Stomach (tissue), 4 donors: ENCODE data around the gene FGFR2.

Experiments used
- CTCF ChIP-seq, 7 experiments: fragments of 450-650 bp in 4 of 7; fragments of 200-600 bp in 3 of 7; sonication (generic) in 3 of 7; IDR thresholded peaks; one replicate each; pipeline ENCODE4 v1.5.1; 2016 to 2019; ENCODE audit warnings: antibody characterized with exemption in 7 of 7, control low read depth in 2 of 7, mild to moderate bottlenecking in 1 of 7
- EP300 ChIP-seq: sonication (generic); formaldehyde crosslinking; IDR thresholded peaks from one replicate; pipeline ENCODE4 v1.6.1; 2017; ENCODE audit warnings: antibody characterized with exemption
- POLR2A ChIP-seq, 4 donors: fragments of 450-650 bp; IDR thresholded peaks; one replicate each; pipeline ENCODE4 v1.6.1; 2016; ENCODE audit warnings: antibody characterized with exemption in 4 of 4, control low read depth in 2 of 4, mild to moderate bottlenecking in 1 of 4, moderate library complexity in 1 of 4
- POLR2AphosphoS5 ChIP-seq, 3 donors: sonication (generic); formaldehyde crosslinking; IDR thresholded peaks; one replicate each; pipeline ENCODE4 v1.6.1; 2016; ENCODE audit warnings: antibody characterized with exemption in 3 of 3

GRCh38 chr10:121511460-121511859, 86.8 kb downstream of the FGFR2 start:
- TF ChIP-seq POLR2A (IDR thresholded peaks at IDR 0.05) = no peak
- TF ChIP-seq CTCF (IDR thresholded peaks at IDR 0.05) = no peak
- no peak for TF ChIP-seq EP300
- no peak for TF ChIP-seq POLR2AphosphoS5 (IDR thresholded peaks at IDR 0.05)
